Nucleus accumbens (tissue), 56 donors: ENCODE data around the gene FBXW4.

Experiments used
- DNase-seq, 56 donors: peaks; one replicate each; lab custom pipeline; 2025; lab: John Stamatoyannopoulos, UW

Gene FBXW4, protein sequence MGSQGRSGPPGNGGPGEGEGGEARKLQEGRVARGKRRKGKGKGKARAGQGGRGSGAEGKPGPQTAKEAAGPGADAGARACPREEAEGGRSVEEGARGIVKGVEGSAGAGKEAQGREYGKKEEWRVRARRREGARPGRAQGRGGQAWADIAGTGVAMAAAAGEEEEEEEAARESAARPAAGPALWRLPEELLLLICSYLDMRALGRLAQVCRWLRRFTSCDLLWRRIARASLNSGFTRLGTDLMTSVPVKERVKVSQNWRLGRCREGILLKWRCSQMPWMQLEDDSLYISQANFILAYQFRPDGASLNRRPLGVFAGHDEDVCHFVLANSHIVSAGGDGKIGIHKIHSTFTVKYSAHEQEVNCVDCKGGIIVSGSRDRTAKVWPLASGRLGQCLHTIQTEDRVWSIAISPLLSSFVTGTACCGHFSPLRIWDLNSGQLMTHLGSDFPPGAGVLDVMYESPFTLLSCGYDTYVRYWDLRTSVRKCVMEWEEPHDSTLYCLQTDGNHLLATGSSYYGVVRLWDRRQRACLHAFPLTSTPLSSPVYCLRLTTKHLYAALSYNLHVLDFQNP

DNA sequence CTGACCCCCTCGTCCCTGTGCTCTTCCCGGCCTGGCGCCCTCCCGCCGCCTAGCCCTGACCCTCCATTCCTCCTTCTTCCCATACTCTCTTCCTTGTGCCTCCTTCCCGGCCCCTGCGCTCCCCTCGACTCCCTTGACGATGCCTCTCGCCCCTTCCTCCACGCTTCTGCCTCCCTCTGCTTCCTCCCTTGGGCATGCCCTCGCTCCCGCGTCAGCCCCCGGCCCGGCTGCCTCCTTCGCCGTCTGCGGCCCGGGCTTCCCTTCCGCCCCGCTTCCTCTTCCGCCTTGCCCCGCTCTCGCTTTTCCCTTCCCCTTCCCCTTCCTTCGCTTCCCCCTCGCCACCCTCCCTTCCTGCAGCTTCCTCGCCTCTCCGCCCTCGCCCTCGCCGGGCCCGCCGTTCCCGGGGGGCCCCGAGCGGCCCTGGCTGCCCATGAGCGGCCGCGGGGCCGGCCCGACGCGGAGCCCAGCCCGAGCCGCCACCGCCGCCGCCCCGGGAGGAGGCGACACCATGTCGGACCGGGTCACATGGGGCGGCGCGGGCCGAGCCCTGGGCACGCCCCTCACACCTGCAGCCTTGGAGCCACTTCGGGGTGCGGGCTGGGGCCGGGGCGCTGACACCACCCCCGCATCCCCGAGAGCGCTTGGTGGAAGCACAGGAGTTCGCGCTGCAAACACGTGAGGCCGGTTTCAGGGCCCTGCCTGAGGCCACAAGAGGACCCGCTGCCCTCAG, at the start of gene FBXW4:
FBXW4 (minus strand) TSS at position 497 of the 730 bp plus-strand sequence; CDS start at position 432, 65 bp downstream.
- DNase-seq = peak in 50 of 56 donors; percentile 12 to 81 (median 52)

DNA sequence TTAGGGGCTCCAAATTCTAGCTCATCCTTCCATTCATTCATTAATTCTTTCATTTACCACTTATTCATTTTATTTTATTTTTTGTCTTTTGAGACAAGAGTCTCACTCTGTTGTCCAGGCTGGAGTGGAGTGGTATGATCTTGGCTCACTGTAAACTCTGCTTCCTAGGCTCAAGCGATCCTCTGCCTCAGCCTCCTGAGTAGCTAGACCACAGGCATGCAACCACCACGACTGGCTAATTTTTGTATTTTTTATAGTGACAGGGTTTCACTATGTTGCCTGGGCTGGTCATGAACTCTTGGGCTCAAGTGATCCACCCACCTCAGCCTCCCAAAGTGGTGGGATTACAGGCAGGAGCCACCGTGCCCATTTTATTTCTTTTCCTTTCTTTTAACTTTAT, 49.3 kb upstream of the FBXW4 start:
- DNase-seq = no peak

DNA sequence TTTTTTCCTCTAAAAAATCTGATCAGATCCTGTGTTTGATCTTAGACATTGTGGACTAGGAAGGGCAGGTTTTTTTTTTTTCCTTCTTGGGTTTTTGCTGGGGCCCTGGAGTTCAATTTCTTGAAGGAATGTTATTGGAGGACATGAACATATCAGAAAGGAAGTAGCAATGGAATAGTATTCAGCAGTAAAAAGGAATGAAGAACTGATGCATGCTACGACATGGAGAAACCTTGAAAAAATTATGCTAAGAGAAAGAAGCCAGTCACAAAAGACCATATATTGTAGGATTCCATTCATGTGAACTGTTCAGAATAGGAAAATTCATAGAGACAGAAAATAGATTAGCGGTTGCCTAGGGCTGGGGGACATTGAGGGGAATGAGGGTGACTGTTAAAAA, 47.0 kb upstream of the FBXW4 start:
- no peak for DNase-seq

DNA sequence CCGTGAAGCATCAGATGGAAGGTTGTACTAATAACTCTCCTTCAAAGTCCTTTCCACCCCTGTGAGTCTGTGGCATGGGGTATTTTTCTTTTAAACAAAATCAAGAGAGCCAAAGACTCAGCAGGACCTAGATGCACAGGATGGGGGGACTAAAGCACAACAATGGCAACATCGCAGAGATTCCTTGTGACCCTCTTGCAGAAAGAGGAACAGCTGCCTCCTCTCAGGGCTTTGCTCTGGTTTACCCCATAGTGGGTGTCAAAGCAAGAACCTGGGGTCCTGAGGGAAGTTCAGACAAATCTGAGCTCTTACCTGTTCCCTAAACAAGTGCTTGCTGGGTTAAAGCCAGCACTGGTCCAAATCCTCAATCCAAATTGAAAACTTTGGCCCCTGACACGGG, 41.7 kb upstream of the FBXW4 start:
- no peak for DNase-seq

DNA sequence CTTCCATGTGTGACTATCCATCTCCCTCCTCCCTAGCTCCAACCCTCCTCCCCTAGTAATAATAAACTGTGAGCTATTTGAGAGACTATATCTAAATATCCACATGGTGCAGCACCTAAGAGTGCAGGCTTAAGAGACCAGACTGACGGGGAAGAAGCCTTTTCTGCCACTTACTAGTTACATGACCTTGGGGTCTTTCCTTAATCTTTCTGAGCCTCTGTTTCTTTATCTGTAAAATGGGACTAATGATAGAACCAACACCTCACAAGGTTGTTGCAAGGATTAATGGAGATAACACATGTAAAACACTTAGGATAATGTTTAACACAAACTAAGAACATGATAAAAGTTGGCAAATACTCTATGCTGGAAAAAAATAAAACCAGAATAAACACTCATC, 37.1 kb upstream of the FBXW4 start:
- no peak for DNase-seq

DNA sequence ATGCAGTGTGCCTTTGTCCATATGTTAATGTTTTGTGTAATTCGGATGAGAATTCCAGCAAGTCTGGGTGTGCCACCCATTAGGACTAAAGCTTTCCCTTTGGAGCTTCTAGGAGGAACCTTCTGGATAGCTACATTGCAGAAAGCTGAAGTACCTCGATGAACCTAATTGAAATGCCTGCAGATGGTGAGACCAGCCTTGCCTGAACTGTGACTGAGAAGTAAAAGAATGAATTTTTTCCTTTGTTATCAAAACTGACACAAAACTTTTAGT, 31.1 kb upstream of the FBXW4 start:
- DNase-seq = no peak

DNA sequence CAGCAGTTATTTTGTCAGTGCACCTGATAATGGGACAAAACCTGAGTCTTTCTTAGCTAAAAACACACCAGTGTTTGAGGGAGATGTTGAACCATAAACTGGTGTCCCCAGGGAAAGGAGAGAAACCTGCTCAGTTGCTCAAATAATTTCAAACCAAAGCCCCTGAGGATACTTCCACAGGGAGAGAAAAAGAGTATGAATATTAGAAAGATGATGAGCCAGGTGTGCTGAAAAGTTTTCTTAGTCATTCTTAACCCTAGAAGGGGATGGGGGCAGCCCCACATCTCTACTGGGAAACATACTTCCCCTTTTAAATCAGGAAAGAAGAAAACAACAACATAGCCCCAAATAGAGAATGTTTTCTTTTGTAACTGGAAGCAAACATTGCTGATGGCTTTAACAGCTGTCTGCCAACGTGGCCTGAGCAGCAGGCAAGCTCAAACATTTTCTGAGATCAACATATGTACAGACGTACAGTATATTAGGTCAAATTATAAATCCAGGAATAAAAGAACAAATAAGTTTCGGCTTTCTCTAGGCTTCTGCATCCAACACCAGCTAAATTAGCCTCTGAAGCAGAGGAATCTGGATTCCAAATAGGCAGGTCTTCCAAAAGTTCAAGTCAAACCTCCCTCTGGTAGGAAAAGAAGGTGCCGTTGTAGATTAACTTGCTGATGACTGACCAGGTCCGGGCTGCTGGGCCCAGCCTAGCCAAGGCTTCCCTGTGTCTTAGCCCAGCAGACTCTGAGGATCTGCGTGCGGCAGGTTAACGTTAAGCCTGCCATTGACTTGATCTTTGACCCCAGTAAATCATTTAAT, 30.5 kb upstream of the FBXW4 start:
- DNase-seq = no peak

DNA sequence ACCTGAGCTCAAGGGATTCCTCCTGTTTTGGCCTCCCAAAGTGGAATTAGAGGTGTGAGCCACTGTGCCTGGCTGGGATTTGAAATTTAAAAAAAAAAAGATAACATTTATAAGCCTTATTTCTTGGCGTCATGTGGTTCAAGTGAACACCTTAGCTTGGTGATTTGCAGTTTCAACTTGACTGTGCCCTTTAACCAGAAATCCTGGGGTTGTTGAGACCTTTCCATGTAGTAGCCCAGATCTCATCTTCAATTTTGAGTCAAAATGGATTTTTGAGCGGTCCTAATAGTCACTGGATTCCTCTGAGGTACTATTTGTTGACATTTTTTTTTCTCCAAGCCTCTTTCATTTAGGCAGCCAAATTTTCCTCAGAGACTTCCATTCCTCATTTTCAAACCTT, 29.5 kb upstream of the FBXW4 start:
- DNase-seq = no peak

DNA sequence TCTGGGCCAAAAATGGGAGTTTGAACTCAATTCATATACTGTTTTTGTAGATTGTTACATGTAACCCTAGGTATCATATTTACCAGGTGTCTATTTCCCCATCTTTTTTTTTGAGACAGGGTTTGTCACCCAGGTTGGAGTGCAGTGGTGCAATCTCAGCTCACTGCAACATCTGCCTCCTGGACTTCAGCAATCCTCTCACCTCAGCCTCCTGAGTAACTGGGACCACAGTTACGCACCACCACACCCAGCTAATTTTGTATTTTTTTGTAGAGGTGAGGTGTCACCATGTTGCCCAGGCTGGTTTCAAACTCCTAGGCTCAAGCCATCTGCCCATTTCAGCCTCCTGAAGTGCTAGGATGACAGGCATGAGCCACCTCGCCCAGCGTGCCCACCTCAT, 28.2 kb upstream of the FBXW4 start:
- DNase-seq = no peak

DNA sequence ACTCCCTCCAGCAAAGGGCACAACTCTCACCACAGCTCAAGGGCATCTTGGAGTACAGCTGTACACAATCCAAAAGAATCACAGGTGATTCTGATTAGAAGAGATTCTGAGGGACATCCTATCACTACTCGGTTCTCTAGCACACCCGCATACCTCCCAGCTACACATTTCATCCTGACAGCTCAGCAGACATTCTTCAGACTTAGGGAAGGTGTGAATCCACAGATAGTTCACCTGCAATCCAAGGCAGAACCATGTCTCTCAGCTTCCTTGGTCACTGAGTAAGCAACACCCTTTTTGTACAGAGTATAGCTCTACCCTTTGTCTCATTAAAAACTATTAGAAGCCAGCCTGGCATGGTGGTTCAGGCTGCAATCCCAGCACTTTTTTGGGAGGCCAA, 26.8 kb upstream of the FBXW4 start:
- DNase-seq = no peak

DNA sequence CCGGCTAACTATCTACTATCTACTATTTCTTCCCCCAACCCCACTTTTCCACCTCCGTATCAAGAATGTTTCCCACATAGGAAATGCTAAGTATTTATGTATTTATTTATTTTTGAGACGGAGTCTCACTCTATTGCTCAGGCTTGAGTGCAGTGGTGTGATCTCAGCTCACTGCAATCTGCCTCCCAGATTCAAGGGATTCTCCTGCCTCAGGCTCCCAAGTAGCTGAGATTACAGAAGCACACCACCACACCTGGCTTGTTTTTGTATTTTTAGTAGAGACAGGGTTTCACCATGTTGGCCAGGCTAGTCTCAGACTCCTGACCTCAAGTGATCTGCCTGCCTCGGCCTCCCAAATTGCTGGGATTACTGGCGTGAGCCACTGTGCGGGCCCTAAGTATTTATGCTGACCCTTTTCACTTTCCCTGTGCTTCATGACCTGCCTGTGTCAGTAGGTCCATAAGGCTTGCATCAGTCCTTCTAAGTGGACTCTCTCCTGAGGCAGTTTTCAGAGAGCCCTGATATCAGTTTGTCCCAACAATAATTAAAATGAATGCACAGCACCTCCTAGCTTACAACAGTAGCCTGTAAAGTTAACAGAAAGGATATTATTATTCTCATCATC, 25.7 kb upstream of the FBXW4 start:
- DNase-seq = no peak

DNA sequence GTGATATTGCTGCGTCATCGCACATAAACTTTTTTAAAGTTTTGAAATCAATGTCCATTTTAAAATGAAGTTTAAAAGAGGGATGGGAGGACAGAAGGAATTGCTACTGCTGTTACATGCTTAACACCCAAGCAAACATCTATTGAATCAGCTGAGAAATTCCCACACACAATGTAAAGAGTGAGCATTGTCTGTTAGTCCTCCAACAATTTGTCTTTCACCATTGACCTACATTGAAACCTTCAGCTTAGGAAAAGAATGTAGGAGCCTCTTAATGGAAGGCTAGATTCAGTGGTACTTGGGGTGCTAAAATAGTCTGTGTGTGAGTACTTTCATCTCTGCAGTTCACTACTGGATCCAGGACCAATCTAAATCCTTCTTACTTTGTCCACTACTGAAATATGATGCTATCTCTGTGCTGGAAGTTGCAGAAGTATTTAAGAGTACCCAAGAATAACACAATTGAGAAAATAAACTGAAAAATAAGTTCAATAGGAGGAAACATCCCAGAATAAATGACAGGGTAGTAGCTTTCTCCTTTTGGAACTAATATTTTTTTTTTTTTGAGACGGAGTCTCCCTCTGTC, 23.8 kb upstream of the FBXW4 start:
- no peak for DNase-seq

DNA sequence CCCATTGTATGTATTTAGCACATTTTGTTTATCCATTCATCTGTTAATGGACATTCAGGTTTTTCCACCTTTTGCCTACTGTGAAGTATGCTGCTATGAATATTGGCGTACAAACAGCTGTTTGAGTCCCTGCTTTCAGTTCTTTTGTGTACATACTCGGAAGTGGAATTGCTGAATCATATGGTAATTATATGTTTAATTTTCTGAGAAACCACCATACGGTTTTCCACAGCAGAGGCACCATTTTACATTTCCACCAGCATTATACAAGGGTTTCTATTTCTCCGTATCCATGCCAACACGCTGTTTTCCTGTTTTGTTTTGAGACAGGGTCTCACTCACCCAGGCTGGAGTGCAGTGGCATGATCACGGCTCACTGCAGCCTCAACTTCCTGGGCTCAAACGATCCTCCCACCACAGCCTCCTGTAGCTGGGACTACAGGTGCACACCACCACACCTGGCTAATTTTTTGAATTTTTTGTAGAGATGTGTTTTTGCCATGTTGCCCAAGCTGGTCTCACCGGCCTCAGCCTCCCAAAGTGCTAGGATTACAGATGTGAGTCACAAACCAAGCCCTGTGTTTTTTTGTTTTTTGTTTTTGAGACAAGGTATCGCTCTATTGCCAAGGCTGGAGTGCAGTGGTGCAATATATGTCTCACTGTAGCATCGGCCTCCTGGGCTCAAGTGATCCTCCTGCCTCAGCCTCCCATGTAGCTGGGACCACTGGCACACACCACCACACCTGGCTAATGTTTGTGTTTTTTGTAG, 22.1 kb upstream of the FBXW4 start:
- DNase-seq = no peak

DNA sequence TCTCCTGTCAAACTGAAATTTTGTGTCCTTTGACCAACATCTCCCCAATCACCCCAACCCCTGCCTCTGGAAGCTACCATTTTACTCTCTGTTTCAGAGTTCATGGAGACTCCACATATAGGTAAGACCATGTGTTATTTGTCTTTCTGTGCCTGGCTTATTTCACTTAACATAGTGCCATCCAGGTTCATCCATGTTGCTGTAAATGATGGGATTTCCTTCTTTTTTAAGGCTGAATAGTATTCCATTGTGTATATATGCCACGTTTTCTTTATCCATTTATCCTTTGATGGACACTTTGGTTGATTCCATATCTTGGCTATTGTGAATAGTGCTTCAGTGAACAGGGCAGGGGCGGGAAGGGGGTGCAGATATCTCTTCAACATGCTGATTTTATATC, 18.0 kb upstream of the FBXW4 start:
- DNase-seq = no peak

DNA sequence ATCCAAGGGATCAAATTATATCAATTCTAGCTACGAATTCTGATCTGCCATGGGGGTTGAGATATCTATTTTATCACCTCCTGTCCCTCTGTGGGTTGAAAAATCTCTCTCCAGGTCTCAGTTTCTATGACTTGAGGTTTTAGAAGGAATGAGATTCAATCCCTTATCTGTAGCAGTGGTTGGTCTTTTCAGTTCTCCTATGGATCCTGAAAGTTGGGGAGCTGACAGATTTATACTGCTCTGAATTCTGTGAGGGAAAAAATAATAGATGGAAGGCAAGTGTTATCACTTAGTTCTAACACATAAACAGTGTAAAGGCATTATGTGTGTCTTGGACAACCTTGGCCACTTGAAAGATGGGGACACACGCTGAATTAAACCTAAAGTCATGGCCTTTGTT, 15.8 kb upstream of the FBXW4 start:
- no peak for DNase-seq

DNA sequence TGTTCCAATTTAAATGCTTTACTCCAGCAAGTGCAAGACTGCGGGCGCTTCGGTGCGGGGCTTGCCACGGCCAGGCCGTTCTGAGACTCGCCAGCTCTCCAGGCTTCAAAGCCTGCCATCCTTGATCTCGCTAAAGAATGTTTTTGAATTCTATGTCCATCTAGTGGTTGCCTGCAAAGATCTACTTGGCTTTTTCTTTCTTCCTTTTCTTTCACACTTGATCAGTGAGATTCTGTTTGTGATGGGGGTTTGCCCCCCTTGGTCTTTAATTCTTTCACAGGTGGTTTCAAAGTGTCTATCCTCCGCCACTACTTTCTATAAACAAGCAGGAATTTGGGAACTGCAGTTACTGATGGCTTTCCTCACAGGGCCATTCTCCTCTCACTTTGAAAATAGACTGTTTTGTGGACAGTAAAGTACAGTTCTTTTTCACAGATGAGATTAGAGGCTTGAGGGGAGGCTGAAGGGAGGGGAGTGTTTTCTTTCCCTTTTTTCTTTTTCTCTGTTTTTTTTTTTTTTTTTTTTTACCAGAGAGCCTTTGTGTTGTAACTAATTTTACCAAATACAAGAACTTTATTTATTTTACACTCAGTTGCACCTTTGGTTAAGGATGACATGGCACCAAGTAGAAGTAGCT, 15.2 kb upstream of the FBXW4 start:
- peak in 1 of 56 donors; percentile 0 for DNase-seq

DNA sequence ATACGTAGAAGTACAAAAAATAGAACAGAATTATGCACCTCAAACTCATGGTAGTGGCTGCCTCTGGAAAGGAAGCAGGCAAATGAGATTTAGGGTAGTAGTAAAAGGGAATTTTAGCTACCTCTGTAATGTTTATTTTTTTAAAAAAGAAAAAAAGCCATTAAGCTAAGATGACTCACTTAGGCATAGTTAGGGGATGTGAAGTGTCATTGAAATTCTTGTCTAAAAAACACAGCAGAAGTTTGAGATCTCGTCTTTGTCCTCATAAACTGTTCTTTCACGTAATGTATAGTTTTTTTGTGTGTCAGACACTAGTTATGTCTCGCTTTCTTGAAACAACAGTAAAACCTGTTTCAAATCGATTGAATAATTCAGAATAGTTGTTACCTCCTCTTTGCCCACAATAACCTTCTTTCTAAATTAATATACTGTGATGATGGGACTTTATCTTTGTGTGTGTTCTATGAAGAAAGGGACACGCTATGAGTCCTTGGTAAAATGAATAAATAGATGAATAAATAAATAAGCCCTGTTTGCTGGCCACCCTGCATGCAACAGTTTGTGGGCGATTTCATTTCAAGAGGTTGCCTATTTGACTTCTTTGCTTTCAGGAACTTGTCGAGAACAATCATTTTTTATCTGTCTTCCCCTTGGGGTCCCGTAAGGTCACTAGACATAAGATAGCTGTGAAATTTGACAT, 14.5 kb upstream of the FBXW4 start:
- no peak for DNase-seq

DNA sequence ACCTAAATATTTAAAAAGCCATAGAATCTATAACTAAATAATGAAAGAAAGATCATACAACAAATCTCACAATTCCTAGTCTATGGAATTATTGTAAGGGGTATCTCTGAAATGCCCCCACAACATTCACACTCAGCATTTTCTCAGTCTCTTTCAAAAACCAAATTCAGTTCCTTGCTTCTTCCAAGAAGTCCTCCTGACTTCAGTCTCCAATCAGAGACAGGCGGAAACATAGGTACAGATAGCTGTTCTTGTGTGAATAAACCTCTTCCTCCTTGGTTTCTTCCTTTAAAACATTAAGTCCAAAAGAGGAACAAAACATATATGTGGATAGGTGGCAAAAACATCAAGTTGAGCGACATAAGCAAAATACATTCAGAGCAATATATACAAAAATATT, 13.9 kb upstream of the FBXW4 start:
- no peak for DNase-seq
